AG04449 (cell line): ENCODE results near the gene ASTN2.

Experiments
- CTCF ChIA-PET: fragments of 350-600 bp; formaldehyde crosslinking; extraction: SDS; loops from one replicate; lab custom pipeline; 2021; ENCODE audit warnings: antibody characterized with exemption; lab: Yijun Ruan, JAX
- POLR2A ChIA-PET: fragments of 400-600, 350-600 bp; formaldehyde crosslinking; extraction: SDS; loops from one replicate; lab custom pipeline; 2020; ENCODE audit warnings: antibody characterized with exemption, inconsistent platforms; lab: Yijun Ruan, JAX
- DNase-seq: peaks from one replicate; pipeline ENCODE4 v3.0.0-alpha.2; 2010; ENCODE audit warnings: low read depth, low spot score
- H3K4me3 ChIP-seq: 2 replicates; pipeline ENCODE4 v1.5.1; 2011; ENCODE audit warnings: low read depth, mild to moderate bottlenecking, control low read depth, low read length
- CTCF ChIP-seq: IDR thresholded peaks from one replicate; pipeline ENCODE4 v1.5.1; 2011; ENCODE audit warnings: mild to moderate bottlenecking, moderate library complexity, low read length, control low read depth, inconsistent platforms; ENCODE audit not compliant: insufficient read depth; ENCODE audit errors: missing control alignments

Gene ASTN2

DNA sequence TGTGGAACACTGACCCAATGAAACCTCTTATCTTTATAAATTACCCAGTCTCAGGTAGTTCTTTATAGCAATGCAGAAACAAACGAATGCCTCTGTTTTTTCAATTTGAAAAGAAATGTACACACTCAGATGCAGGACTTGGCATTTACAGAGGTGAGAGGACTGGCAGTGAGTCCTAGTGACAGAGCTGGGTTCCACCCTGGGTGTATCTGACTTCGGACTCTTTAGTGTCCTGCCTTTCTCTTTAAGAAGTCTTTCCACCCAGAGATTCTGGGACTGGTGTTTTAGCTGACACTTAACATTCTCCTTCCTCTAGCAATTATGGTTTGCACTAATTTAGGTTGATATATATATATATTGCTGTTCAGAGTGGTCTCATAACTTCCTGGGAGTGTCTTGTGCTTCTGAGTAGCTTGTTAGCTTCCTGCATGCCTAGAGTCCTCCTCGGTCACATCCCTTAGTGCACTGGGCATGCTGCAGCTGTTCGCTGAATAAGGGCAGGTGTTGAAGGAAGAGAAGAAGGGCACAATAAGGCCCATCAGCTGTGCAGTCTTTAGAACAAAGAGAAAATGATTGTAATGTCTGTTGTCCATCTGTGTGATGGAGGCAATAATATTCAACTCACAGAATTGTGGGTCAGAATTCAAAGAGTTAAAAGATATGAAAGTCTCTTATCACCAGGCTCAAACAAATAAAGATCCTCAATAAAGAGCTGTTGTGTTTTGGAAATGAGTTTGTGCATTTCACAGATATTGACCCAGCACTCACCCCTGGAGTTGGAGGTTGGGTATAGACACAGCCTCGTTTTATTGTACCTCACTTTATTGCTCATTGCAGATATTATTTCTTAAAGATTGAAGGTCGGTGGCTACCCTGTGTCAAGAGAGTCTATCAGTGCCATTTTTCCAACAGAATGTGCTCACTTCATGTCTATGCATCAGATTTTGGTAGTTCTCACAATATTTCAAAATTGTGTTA lies 540.6 kb downstream of the ASTN2 start:
- POLR2A ChIA-PET: no interaction called here
- CTCF ChIA-PET: interaction anchor here (7.3 kb wide), 1 partner anchor 14 kb away, joined by 51 read pairs; no protein-coding TSS in a partner anchor
- no peak overlapping the region for H3K4me3 ChIP-seq
- no peak for TF ChIP-seq CTCF
- no peak for DNase-seq

GRCh38 chr9:116873491-116873890 lies 541.4 kb downstream of the ASTN2 start:
- POLR2A ChIA-PET: no interaction called here
- no peak overlapping the region for H3K4me3 ChIP-seq
- CTCF ChIA-PET: interaction anchor here (7.3 kb wide), 1 partner anchor 13 kb away, joined by 51 read pairs; no protein-coding TSS in a partner anchor
- no peak for TF ChIP-seq CTCF
- DNase-seq: no peak

DNA sequence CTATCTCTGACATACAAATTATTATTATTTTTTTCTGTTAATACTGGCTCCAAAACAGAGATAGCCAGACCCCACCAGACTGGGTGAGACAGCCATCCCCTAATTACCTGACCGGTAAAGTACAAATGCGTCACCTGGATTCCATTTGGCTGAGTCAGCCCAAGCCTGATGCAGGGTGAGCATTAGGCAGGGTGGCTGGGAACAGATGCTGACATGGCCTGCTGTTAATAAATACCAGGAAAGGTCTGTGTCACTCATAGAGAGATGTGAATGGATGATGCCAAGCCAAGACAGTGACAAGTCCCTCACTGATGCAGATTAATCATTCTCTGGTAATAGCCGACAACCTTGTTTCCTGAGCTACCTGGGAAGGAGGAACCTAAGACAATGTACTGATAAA lies 544.3 kb downstream of the ASTN2 start:
- POLR2A ChIA-PET: no interaction called here
- no peak overlapping the region for H3K4me3 ChIP-seq
- CTCF ChIA-PET: interaction anchor here (1.0 to 7.3 kb wide), 2 partner anchors 10 to 133 kb away, joined by 4 to 51 read pairs; no protein-coding TSS in a partner anchor
- TF ChIP-seq CTCF: no peak
- DNase-seq: no peak

- no peak overlapping the region for H3K4me3 ChIP-seq
- no peak for TF ChIP-seq CTCF
- CTCF ChIA-PET: interaction anchor here (1.2 to 2.0 kb wide), 2 partner anchors 9 to 131 kb away, joined by 6 to 7 read pairs; no protein-coding TSS in a partner anchor
- POLR2A ChIA-PET: no interaction called here
- no peak for DNase-seq
These were observed 546.7 kb downstream of the ASTN2 start for GRCh38 chr9:116868201-116868600.

GRCh38 chr9:116861321-116861720 lies 553.5 kb downstream of the ASTN2 start:
- CTCF ChIA-PET: interaction anchor here (0.6 to 13.7 kb wide), 22 partner anchors 10 to 1271 kb away, joined by 3 to 312 read pairs (median 6); no protein-coding TSS in a partner anchor
- no peak for DNase-seq
- no peak overlapping the region for H3K4me3 ChIP-seq
- POLR2A ChIA-PET: no interaction called here
- no peak for TF ChIP-seq CTCF
